H1 (cell line): ENCODE measurements around the gene TMEM225B. TPM values are rescaled to one million over a fixed set of nuclear protein-coding genes. Genes with fewer than 3 reads are reported as not detected.

ENCODE experiments used
- BRCA1 ChIP-seq: IDR thresholded peaks from 2 replicates; pipeline ENCODE4 v1.6.1; 2012; ENCODE audit warnings: low read depth, low read length, improper control_type of control experiment
- CBX5 ChIP-seq: fragments of 300-800, 300-1000 bp; sonication (generic); IDR thresholded peaks from 2 replicates; pipeline ENCODE4 v1.7.1; 2016; ENCODE audit warnings: antibody characterized with exemption, low read length, low read depth
- CHD7 ChIP-seq: fragments of 300-600 bp; sonication (generic); IDR thresholded peaks from 2 replicates; pipeline ENCODE4 v1.7.1; 2012; ENCODE audit warnings: low read length, moderate library complexity, mild to moderate bottlenecking, inconsistent platforms; ENCODE audit not compliant: insufficient replicate concordance
- CTBP2 ChIP-seq: IDR thresholded peaks from 2 replicates; pipeline ENCODE4 v1.7.0; 2011; ENCODE audit warnings: borderline replicate concordance, mild to moderate bottlenecking, moderate library complexity, mixed read lengths, low read length; ENCODE audit not compliant: insufficient read depth, insufficient read length
- EP300 ChIP-seq, 2 experiments: IDR thresholded peaks; 1 replicate in 1 of 2; 2 replicates in 1 of 2; pipeline ENCODE4 v1.6.1; 2011 to 2012; ENCODE audit warnings: low read depth in 2 of 2, low read length in 2 of 2, mild to moderate bottlenecking in 2 of 2, borderline replicate concordance in 1 of 2, inconsistent platforms in 1 of 2, moderate library complexity in 1 of 2
- HDAC6 ChIP-seq: IDR thresholded peaks from one replicate; pipeline ENCODE4 v1.7.1; 2012; ENCODE audit warnings: low read depth, mild to moderate bottlenecking, inconsistent platforms, low read length, moderate library complexity
- RBBP5 ChIP-seq: IDR thresholded peaks from 2 replicates; pipeline ENCODE4 v1.7.1; 2012; ENCODE audit warnings: low read depth, mild to moderate bottlenecking, inconsistent platforms, low read length, moderate library complexity, borderline replicate concordance
- RFX5 ChIP-seq: IDR thresholded peaks from 2 replicates; pipeline ENCODE4 v1.6.1; 2011; ENCODE audit warnings: low read depth, low read length, improper control_type of control experiment, borderline replicate concordance
- SIN3A ChIP-seq, 2 experiments: IDR thresholded peaks in 1 of 2; conservative IDR thresholded peaks in 1 of 2; 2 replicates each; pipeline ENCODE4 v1.6.1; 2011 to 2012; ENCODE audit warnings: low read length in 2 of 2, improper control_type of control experiment in 1 of 2, low read depth in 1 of 2, mild to moderate bottlenecking in 1 of 2
- TAF7 ChIP-seq: optimal IDR thresholded peaks from 2 replicates; pipeline ENCODE3; 2011; ENCODE audit warnings: low read depth, mild to moderate bottlenecking, inconsistent platforms, low read length, moderate library complexity, borderline replicate concordance
- ZNF274 ChIP-seq: IDR thresholded peaks from 2 replicates; pipeline ENCODE4 v1.7.0; 2012; ENCODE audit warnings: low read length, borderline replicate concordance; ENCODE audit errors: extremely low read depth
- polyA plus RNA-seq, 7 experiments: library from polyadenylated mRNA; depleted of rRNA in 3 of 7; stranded (reverse) in 5 of 7; unstranded in 2 of 7; fragments of >200 nt in 5 of 7; fragments of 200-250 nt in 2 of 7; gene quantifications; 1 replicate in 5 of 7; 2 replicates in 1 of 7; 4 replicates in 1 of 7; pipeline versions ENCODE4 v1.2.1 to v1.2.3, GENCODE V29; 2011 to 2013; ENCODE audit warnings: missing spikeins in 2 of 7, mixed read lengths in 2 of 7
- total RNA-seq: library from RNA; stranded (reverse); fragmentation: NEBNext Ultra II Directional; extraction: Animal tissue kit (Norgen Biotek cat#: 25700); gene quantifications from 2 replicates; pipeline ENCODE4 v1.2.1, GENCODE V29; 2021

Gene TMEM225B
- total and polyA plus RNA-seq, 2 of the 8 experiments (the other 6 are each of a cell fraction or from before 2014, with no cell fraction given) = 0.68 TPM; not detected in 1

GRCh38 chr7:99625961-99626360, 27.9 kb downstream of the TMEM225B start (continued):
- no peak for TF ChIP-seq CHD7
- no peak for TF ChIP-seq EP300 (IDR thresholded peaks at IDR 0.05; ENCODE audit: borderline replicate concordance in 1 of 2, low read depth in 2 of 2, low read length in 2 of 2)
- no peak for TF ChIP-seq BRCA1
- no peak for TF ChIP-seq ZNF274
- TF ChIP-seq TAF7 = no peak
- TF ChIP-seq CTBP2 = no peak
- TF ChIP-seq SIN3A (conservative IDR thresholded peaks at IDR 0.05 in 1 of 2, IDR thresholded peaks at IDR 0.05 in 1 of 2; ENCODE audit: low read depth in 1 of 2, low read length in 2 of 2) = no peak
- no peak for TF ChIP-seq RFX5
- TF ChIP-seq HDAC6 = no peak
- no peak for TF ChIP-seq CBX5
- TF ChIP-seq RBBP5 = no peak
